Measurements from ENCODE around the gene TMEM154. TPM values are rescaled to one million over a fixed set of nuclear protein-coding genes. Genes with fewer than 3 reads are reported as not detected.

Gene TMEM154
- total RNA-seq, 1 experiment from 2014 or later = 8.1 TPM

DNA sequence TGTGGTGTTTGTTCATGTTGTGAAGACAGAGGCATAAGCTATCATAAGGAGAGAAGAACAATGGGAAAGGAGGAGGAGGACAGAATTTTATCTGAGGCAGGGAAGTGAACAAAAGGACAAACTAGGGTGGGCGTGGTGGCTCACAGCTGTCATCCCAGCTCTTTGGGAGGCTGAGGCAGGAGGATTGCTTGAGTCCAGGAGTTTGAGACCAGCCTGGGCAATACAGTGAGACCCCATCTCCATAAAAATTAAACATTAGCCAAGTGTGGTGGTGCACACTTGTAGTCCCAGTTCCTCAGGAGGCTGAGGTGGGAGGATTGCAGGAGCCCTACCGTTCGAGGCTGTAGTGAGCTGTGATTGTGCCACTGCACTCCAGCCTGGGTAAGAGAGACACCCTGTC lies 49.9 kb downstream of the TMEM154 start:
- no peak for DNase-seq (ENCODE audit: low read depth)

DNA sequence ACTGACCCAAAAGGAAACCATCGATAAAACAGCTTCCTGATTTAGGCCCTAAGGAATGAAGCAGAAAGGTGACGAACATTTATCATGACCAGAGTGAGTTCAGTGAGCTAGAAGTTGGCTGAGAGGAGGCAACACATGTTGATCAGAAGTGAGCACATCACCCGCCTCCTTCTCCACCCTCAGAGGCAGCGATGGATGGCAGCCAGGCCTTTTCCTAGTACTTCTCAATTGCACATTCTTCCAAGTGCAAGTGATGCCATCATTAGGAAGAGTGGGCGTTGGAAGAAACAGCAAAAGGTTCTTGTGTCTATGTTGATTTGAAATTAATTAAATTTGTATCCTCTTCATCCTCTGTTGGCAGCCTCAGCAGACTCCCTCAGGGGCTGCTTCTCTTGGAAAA lies 51.7 kb downstream of the TMEM154 start:
- DNase-seq (ENCODE audit: low read depth) = no peak

DNA sequence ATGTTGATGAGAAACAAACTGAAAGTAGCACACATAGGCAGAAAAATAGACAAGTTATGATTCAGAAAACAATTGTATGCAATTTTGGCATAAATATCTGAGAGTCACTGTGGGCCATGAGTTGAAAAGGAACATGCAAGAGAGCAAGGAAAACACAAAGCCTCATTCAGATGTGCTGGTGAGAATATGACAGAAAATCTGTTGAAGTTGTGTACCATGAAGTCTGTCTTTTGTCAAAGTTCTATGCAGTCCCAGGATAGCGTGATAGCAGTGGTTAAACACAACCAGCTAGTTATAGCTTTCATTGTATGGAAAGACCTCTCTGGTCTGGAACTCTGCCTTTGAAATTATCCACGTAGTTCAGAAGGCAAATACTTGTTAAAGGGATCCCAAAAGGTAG lies 53.0 kb downstream of the TMEM154 start:
- DNase-seq (ENCODE audit: low read depth) = no peak

DNA sequence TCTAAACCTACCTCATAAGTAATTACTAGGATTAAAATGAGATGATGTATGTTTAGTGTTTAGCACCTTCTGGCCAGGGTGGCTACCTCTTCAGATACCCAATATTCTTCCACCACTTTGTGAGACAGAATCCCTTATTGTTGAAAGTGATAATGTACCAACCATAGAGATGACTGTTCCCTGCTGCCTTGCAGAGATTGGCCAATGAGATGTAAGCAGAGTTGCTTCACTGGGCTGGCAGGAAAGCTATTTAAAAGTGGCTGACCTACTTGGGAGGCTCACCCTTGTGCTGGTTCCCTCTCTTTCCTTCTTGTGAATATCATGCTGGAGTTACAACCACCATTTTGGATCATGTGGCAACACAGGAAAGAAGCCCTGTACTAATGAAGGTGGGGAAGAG lies 58.9 kb downstream of the TMEM154 start:
- no peak for DNase-seq (ENCODE audit: low read depth)

DNA sequence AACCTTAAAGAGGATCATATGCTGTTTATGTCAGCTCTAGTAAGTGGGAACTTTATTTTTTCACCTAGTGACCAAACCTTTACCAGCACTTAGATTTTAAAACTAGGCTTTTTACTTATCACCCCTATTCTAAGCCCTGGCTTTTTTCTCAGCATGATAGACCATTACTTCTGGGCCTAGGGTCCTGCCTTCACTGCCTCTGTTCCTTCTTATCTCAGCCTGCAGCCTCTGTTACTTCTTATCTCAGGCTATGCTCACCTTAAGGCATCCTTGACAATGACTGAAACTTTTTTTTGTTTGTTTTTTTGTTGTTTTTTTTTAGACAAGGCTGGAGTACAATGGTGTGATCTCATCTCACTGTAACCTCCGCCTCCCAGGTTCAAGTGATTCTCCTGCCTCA lies 59.6 kb downstream of the TMEM154 start:
- DNase-seq (ENCODE audit: low read depth) = no peak

DNA sequence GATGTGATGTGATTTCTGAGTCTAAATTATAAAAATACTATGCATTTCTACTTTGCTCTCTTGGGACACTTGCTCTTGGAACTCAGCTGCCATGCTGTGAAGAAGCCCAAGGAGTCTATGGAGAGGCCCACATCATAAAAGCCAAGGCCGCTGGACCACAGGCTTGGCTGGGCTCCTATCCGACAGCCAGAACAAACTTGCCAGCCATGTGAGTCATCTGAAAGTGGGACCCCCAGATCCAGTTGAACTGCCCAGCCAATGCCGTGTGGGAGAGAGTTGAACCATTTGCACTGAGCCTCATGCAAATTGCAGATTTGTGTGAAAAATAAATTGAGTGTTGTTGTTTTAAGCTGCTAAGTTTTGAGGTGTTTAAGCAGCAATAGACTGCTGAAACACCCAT lies 60.2 kb downstream of the TMEM154 start:
- no peak for DNase-seq (ENCODE audit: low read depth)

DNA sequence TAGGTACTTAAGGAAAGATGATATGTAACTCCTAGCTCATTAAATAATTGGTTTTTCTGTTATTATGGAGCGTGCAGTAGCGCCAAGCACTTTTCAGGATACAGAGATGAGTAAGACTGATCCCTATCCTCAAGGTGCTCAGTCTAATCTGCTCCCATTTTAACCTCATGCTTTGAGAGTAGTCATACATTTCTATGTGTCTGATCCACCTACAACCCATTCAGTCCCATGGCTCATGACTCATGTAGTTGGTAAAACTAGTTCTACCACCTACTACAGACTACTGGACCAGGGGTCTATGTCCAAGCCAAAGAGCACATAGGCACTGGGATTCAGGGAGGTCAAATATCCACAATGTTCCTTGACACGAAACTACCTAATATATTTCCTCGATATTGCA lies 60.8 kb downstream of the TMEM154 start:
- DNase-seq (ENCODE audit: low read depth) = no peak

DNA sequence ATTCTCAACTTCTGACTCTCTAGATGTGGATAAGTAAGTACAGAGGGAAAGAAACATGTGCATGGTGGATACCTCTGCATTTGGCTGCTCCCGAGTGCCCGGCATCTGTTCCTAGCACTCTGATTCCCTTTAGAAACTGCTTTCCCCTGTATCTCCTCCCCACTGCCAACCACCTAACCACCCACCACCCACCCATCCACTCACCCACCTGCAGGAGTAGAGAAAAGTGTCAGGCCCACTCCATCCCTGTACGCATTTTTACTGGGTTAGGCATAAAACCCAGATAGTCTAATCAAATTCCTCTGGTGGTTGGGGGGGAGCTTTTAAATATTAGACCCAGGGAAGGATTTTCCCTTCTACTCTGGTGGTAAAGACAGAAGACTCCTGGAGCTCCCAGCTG lies 63.0 kb downstream of the TMEM154 start:
- DNase-seq (ENCODE audit: low read depth) = no peak

DNA sequence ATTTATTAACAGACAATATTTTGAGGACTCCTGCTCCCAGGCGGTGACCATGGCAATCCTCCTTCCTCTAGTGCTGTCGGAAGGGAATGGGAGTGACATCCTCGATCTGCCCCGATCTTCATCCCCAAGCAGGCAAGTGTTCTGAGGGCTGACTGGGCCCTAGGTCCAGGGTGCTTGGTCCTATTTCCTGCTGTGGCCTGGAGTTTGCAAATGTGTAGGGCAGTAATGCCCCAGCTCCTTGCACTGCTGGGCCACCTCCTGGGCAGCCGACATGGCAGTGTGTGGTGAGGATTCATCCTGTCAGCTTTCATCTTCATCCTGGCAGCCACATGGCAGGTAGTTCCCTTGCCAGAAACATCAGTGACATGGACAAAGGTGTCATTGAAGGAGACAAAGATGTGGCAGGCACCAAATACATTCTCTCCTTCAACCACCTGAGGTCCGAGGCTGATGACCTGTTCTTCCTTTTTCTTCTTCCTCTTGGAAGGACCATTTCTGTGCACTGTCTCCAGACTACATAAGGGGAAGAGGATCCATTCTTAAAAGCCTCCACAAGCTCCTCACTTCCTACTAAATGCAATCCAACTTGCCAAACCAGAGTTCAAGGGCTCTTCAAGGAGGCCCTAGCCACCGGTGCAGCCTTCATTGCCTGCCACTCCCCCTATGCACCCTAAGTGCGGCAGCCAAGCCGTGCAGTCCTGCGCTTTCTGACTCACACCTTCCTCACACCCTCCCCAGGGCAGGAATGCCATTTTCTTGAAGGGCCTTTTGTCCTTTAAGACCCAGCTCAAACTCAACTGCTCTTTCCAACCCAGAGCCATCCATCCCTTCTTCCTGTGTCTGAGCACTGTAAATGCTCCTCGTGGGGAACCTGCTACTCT lies 65.7 kb downstream of the TMEM154 start:
- DNase-seq (ENCODE audit: low read depth) = peak; percentile 34

DNA sequence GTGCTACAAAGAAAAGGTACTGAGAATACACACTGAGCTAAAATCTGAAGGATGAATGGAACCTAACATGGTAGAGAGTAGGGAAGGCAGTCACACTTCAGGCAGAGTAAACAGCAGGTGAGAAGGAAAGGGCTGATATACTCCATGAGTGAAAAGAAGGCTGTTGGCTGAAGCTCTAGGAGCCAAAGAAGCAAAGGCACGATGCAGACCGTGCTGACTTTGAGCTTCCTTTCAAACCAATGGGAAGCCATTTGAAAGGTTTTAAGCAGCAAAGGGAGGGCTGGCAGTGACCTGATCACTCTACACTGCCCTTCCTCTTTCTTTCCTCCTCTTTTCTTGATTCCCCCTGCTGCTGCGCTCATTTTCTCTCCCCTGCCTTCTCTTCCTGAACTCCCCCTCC lies 66.4 kb downstream of the TMEM154 start:
- DNase-seq (ENCODE audit: low read depth) = no peak

DNA sequence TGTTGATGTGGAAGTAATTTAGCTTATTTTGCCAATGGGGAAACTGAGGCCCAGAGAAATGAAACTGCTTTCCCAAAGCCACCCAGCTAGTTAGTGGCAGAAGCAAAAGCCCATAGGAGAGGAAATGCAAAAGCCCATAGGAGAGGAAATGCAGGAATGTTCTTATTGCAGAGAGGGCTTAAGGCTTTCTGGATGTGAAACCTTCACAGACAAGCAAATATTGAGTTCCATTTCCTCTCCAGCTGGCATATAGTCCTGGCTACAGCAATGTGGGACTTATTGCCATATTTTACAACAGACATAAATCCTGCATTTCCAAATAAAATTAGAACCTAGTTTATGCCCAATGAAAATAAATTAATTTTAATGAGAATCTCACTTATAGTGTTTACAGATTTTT lies 69.7 kb downstream of the TMEM154 start:
- no peak for DNase-seq (ENCODE audit: low read depth)

DNA sequence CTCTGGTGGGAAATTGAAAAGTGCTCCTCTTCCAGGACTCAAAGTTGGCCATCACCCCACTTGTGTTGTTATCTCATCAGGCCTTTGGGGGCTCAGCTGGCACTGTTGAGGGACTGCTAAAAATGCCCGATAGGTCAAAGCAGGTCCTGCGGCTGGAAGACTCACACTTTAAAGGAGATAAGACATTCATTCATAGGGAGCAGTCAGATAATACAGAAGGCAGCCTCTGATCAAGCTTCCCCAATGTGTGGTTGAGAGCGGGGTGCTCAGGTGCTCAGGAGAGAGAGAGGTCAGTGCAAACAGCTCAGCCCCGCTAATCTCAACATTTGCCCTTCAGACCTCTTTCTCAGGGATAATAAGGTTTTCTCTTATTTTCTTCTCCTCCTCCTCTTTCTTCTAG lies 70.3 kb downstream of the TMEM154 start:
- DNase-seq (ENCODE audit: low read depth) = no peak

DNA sequence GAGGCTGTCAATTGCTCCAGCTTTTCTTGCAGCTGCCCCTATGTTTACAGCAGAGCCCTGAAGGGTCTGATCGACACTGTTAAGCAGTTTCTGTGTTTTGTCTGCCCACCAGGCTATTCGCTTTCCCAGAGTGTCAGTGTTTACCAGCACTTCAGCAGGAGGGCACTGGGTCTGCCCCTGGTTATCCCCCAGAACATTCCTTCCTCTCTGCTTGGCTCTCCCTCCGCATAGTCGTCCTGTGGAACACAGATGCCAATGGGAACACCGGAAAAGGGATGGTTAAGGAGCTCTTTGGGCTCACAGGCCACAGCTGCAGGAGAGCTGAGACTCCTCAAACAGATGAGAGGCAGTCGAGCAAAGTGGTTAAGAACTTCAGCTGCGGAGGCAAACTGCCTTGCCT lies 72.6 kb downstream of the TMEM154 start:
- DNase-seq (ENCODE audit: low read depth) = no peak

DNA sequence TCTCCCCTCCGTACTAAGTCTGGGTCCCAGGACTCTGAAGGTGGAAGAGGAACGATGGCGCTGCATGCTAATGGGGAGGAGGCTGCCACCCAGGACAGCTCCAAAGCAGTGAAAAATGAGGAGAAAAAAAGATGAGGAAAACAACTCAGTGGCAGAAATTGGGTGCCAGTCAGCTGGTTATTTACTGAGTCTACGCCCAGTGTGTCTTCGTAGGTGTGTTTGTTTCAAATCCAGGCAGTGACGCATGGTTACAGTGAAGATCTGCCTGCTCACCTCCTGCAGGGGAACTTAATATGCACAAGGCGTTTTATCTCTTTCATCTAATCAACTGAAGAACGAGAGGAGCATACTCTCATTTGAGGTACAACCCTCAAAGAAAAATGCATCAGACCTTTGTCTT lies 73.0 kb downstream of the TMEM154 start:
- no peak for DNase-seq (ENCODE audit: low read depth)

DNA sequence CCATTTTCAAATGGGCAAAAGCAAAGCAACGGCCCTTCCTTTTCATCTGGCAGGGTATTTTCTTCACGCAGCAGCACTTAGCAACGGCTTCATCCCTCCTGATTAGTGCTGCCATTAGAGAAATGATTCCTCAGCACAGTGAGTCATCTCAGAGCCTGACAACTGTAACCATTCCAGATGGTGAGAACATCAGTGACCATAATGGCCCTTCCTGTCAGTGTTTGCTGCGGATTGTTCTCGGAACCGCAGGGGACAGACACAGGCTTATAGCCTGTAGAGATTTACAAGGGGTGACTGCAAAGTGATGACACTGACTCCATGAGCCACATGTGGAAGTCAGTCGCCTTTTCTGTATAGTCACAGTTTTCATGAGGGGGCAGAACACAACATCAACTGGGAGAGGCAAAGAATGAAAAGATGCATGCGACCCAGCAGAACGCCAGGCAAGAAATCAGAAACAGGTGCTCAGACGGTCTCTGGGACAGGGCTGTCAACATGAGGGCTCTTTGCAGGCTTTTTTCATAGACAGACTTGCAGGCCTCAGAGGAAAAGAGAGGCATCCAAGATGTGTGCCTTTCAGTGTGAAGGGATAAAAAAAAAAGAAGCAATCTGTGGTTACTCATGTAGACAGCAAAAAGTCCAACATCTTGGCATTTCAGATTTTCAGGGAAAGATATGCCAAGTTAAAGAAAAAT lies 74.0 kb downstream of the TMEM154 start:
- DNase-seq (ENCODE audit: low read depth) = peak; percentile 78

DNA sequence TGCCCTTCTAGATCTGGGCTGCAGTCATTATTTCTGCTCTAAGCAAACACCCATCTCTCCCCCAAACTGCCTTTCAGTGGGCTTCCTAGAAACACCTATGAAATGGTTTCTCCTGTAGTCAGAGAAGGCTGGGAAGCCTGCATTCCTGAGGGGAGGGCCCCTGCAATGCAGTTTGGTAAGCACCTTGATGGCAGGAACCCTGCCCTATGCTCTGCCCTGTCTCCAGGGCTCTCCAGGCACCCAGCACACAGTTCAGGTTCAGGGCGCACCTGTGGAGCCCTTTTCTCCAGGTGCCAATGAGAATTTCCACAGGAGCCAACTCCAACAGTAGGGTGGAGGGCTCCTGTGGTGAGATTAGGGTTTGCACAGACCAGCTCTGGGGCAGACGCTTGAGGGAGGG lies 74.8 kb downstream of the TMEM154 start:
- DNase-seq (ENCODE audit: low read depth) = no peak

DNA sequence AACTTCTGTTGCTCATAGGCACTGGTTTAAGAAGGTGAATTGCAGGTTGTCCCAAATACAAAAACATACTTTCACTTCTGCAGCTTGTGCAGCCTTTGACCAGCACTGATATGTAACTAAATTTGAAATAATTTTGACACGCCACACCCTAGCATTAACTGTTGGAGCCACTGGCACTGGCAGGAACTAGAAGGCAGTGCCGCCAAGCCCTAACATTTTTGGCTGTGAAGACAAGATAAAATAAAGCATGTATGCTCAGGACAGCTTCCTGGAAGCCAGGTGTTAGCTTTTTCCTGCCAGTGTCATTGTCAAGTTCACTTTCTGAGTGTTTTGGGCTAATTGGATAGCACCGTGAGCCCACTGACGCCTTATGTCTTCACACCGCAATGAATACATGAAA lies 78.6 kb downstream of the TMEM154 start:
- DNase-seq (ENCODE audit: low read depth) = no peak

DNA sequence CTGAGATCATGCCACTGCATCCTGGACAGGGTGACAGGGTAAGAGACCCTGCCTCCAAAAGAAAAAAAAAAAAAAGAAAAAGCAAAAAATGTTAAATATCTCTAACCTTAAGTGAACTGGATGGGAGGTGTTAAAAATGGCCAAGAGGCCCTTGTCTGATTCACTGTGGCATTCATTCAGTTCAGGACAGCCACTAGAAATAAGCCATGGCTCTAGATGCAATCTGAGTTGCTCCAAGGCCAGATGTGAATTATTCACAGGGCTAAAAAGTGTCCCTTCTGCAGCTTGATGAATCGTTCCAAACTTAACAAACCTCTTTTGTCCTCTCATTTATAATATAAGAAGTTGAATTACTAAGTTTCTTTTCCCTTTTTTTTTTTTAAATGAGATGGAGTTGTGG lies 80.2 kb downstream of the TMEM154 start:
- no peak for DNase-seq (ENCODE audit: low read depth)

DNA sequence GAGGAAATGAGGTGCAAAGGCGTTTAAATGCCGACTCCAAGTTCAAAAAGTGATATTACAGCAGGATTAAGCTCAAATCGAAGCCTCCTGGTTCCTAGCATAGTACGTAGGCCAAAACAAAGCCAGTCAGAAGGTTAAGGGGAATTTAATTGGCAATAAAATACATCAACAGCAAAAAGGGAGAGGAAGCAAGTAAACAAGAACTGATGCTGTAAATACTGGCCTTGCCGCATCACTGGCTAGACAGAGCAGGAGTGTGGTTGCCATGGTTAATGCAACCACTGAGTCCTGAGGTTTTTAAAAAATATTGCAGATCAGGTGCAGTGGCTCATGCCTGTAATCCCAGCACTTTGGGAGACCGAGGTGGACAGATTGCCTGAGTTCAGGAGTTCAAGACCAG lies 80.7 kb downstream of the TMEM154 start:
- no peak for DNase-seq (ENCODE audit: low read depth)

DNA sequence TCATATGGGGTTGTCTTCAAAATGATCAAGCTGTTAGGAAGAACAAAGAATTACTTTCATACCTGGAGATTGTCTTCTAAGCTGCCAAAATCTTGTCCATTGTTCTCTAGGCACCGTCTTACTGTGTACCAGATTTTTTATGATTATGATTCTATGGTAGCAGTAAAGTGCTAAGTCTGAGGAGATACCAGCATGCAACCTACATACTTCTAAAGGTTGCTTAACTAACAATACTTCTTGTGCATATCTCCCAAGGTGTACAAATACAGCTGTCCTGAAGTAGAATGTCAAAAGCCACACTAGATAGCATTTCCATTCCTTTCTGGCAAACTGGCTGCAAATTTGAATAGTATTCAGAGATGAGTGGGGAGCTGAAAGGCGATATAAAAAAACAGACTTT lies 81.3 kb downstream of the TMEM154 start:
- no peak for DNase-seq (ENCODE audit: low read depth)

DNA sequence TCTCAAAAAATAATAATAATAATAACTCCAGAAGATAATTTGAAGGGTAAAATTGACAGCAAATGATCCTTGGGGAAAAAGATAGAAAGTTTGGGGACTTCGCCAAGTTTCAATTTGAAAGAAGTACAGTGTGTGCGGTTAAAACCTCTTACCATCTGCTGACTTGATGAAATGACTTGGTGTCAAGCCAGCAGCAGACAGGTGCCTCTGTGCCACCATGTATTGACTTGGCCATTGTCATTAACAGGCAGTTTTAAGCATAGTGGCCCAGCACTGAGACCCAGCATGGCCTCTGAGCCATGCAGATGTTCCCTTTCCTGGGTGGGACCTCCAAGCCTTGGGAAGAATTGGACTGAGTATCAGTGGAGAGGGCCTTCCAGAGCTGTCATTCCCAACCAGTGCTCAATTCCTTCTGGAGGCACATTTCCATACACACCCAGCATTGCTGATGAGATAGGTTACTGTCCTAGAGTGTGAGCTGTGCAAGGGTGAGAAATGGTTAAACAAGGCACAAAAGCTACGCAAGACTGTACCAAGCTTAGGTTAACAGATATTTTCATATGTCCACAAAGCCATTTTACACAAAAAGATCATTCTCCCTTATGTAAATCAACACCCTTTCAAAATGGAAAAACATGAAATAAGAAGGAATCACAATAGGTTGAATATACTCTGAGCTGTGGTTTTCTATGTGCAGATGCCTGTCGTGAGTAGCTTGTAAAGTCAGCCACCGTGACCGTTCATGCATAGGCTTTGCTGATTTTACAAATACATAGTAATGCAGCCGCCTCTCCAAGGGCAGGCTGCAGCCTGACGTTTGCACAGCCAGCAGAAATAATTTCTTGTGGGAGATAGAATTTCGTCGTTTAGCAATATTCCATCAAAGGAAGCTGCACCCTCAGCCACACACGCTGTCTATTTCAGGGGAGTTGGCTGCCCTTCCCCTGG lies 84.5 kb downstream of the TMEM154 start:
- no peak for DNase-seq (ENCODE audit: low read depth)

DNA sequence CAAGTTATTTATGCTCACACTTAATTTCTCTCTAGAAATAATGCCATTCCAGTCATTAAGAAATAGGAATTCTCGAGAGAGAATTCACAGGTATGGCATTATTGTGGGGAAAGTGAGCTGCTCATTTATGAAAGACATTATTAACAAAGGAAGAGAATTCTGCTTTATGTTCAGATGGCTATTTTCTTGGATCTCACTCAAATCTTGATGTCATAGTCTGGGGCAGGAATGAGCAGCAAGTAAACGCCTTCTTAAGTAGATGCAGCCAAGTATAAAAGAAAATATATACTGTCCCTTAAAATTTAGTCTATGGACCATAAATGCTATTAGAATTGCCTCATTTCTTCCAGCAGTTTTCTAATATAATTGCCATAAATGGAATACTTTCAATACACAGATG lies 85.7 kb downstream of the TMEM154 start:
- DNase-seq (ENCODE audit: low read depth) = no peak
